Activated CD8-positive, alpha-beta T cell treated with anti-CD3 and anti-CD28 coated beads for 36 hours (primary cell): Measurements from ENCODE around the gene PBRM1. TPM values are rescaled to one million over a fixed set of nuclear protein-coding genes. Genes with fewer than 3 reads are reported as not detected.
"Not testable (repeated sequence)": the region's sequence is repeated elsewhere in the genome, so short reads cannot be mapped to it uniquely, and the experiment has no call there.

ENCODE experiments used
- ATAC-seq: fragments of 200-7000 bp; cut with Tn5 transposase; one replicate; pipeline ENCODE4 v1.10.0; 2021; ENCODE audit warnings: mild to moderate bottlenecking, moderate library complexity
- CTCF ChIA-PET: fragments of 350-600 bp; sonication (Branson Sonifier 250); formaldehyde crosslinking; loops from one replicate; lab custom pipeline; 2021; ENCODE audit warnings: antibody characterized with exemption; lab: Charles Lee
- POLR2A ChIA-PET: fragments of 350-600 bp; sonication (Branson Sonifier 250); formaldehyde crosslinking; loops from one replicate; lab custom pipeline; 2021; ENCODE audit warnings: antibody characterized with exemption; lab: Charles Lee
- DNase-seq: peaks from one replicate; pipeline ENCODE4 v3.0.0-alpha.2; 2020
- H3K27ac Mint-ChIP-seq: one replicate; pipeline ENCODE4 v1.8.0; 2021; ENCODE audit warnings: mild to moderate bottlenecking, mixed read lengths
- H3K27me3 Mint-ChIP-seq: one replicate; pipeline ENCODE4 v1.8.0; 2021; ENCODE audit warnings: mixed read lengths
- H3K36me3 Mint-ChIP-seq: one replicate; pipeline ENCODE4 v1.8.0; 2021; ENCODE audit warnings: low read depth, mixed read lengths
- H3K4me1 Mint-ChIP-seq: one replicate; pipeline ENCODE4 v1.8.0; 2021; ENCODE audit warnings: low read depth, mixed read lengths
- H3K4me3 Mint-ChIP-seq: one replicate; pipeline ENCODE4 v1.8.0; 2021; ENCODE audit warnings: mild to moderate bottlenecking, moderate library complexity, mixed read lengths
- H3K9me3 Mint-ChIP-seq: one replicate; pipeline ENCODE4 v1.8.0; 2021; ENCODE audit warnings: mixed read lengths
- intact Hi-C: fragments of 100-400 bp; cut with micrococcal nuclease; formaldehyde crosslinking; loops from one replicate; pipeline ENCODE4 v1.10.0; 2022
- total RNA-seq, 2 experiments: library from RNA; stranded (reverse); gene quantifications; one replicate each; pipeline ENCODE4 v1.2.3, GENCODE V29; 2021
- TF ChIP-seq, protein P1 (sequence below): fragments of 200-600 bp; IDR thresholded peaks from one replicate; pipeline ENCODE4 v1.8.0; 2022; ENCODE audit warnings: antibody characterized with exemption, mild to moderate bottlenecking

PBRM1 gene
- total RNA-seq, 2 experiments from 2014 or later, result 55.9 to 56.1 TPM

DNA sequence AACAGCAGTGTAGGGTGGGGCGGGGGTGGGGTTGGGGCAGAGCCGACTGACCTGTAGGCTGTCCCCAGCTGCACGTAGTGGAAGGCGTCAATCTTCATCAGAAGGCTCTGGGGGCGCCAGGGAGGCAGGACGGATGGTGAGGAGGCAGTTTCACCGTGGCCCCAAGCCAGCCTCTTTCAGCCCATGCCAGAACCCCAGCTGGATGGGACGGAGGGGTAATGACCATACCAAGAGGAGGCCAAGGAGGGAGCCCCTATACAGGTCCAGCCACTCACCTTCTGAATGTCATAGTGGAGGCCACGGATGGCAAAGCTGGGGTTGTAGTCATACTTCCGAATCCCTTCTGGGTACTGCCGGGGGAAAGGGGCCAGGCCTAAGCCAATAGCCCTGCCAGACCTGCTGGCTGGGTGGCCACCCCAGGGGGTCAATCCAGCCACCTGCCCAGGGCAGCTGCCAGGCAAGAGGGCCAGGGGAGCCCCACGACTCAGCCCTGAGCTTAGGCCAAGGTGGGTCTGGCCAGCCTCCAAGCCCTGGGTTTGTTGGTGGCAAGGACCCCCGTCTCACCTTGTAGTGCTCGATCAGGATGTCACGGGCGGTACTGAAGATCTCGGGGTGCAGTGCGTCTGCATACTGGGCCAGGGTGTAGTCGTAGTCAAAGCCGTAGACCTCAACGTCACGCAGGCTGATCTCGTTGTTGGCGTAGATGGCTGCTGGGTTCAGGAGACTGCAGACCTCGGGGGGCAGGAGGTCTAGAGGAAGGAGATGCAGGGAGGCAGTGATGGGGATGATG, 156.9 kb downstream of the PBRM1 start:
- DNase-seq, result no peak
- Mint-ChIP-seq H3K4me1 (peaks cover 3% of the 10 kb centered on the region), H3K4me3 (no peak overlapping the region), H3K27ac (no peak overlapping the region), H3K36me3 (peaks cover 9% of the 10 kb centered on the region), H3K27me3 (no peaks in the 10 kb centered on the region), H3K9me3 (no peaks in the 10 kb centered on the region)
- TF ChIP-seq, protein P1, sequence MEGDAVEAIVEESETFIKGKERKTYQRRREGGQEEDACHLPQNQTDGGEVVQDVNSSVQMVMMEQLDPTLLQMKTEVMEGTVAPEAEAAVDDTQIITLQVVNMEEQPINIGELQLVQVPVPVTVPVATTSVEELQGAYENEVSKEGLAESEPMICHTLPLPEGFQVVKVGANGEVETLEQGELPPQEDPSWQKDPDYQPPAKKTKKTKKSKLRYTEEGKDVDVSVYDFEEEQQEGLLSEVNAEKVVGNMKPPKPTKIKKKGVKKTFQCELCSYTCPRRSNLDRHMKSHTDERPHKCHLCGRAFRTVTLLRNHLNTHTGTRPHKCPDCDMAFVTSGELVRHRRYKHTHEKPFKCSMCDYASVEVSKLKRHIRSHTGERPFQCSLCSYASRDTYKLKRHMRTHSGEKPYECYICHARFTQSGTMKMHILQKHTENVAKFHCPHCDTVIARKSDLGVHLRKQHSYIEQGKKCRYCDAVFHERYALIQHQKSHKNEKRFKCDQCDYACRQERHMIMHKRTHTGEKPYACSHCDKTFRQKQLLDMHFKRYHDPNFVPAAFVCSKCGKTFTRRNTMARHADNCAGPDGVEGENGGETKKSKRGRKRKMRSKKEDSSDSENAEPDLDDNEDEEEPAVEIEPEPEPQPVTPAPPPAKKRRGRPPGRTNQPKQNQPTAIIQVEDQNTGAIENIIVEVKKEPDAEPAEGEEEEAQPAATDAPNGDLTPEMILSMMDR, result no peak
- intact Hi-C loops, result no loop called here
- ATAC-seq, result no peak
- CTCF ChIA-PET, result interaction anchor here (1.0 to 1.1 kb wide), 2 partner anchors 82 to 372 kb away, joined by 3 read pairs; no protein-coding TSS in a partner anchor
- POLR2A ChIA-PET, result interaction anchor here (1.3 to 1.7 kb wide), 2 partner anchors 9 to 11 kb away, joined by 3 to 4 read pairs; no protein-coding TSS in a partner anchor

GRCh38 chr3:52527732-52528585, 157.8 kb downstream of the PBRM1 start:
- Mint-ChIP-seq H3K9me3 (no peaks in the 10 kb centered on the region), H3K4me3 (no peak overlapping the region), H3K27me3 (no peaks in the 10 kb centered on the region), H3K4me1 (peaks cover 3% of the 10 kb centered on the region), H3K27ac (no peak overlapping the region), H3K36me3 (peaks cover 9% of the 10 kb centered on the region)
- TF ChIP-seq, protein P1, result no peak
- DNase-seq, result no peak
- ChIA-PET CTCF (interaction anchor here (1.0 kb wide), 1 partner anchor 81 kb away, joined by 3 read pairs; no protein-coding TSS in a partner anchor), POLR2A (interaction anchor here (0.6 to 1.7 kb wide), 3 partner anchors 10 to 96 kb away, joined by 3 to 4 read pairs (median 3); no protein-coding TSS in a partner anchor)
- ATAC-seq, result no peak
- intact Hi-C loops, result no loop called here

GRCh38 chr3:52527039-52527731, 158.5 kb downstream of the PBRM1 start:
- Mint-ChIP-seq H3K4me1 (no peaks in the 10 kb centered on the region), H3K27me3 (no peaks in the 10 kb centered on the region), H3K9me3 (no peaks in the 10 kb centered on the region), H3K27ac (no peak overlapping the region), H3K4me3 (no peak overlapping the region), H3K36me3 (peaks cover 9% of the 10 kb centered on the region)
- TF ChIP-seq, protein P1, result no peak
- intact Hi-C loops, result no loop called here
- ChIA-PET POLR2A (interaction anchor here (0.6 to 0.8 kb wide), 2 partner anchors 71 to 95 kb away, joined by 3 to 4 read pairs; no protein-coding TSS in a partner anchor), CTCF (interaction anchor here (1.2 kb wide), 1 partner anchor 188 kb away, joined by 4 read pairs; no protein-coding TSS in a partner anchor)
- ATAC-seq, result no peak
- no peak for DNase-seq

- H3K27ac Mint-ChIP-seq, H3K36me3 Mint-ChIP-seq, ATAC-seq, H3K9me3 Mint-ChIP-seq, H3K27me3 Mint-ChIP-seq, H3K4me3 Mint-ChIP-seq, DNase-seq, H3K4me1 Mint-ChIP-seq, intact Hi-C loops: not testable (repeated sequence)
- POLR2A ChIA-PET, result interaction anchor here (0.8 kb wide), 1 partner anchor 70 kb away, joined by 4 read pairs; no protein-coding TSS in a partner anchor
- CTCF ChIA-PET, result interaction anchor here (1.2 kb wide), 1 partner anchor 187 kb away, joined by 4 read pairs; no protein-coding TSS in a partner anchor
Measured at GRCh38 chr3:52526671-52527038, 159.1 kb downstream of the PBRM1 start.
